ENCODE data around the gene ZNF521.

Gene ZNF521

DNA sequence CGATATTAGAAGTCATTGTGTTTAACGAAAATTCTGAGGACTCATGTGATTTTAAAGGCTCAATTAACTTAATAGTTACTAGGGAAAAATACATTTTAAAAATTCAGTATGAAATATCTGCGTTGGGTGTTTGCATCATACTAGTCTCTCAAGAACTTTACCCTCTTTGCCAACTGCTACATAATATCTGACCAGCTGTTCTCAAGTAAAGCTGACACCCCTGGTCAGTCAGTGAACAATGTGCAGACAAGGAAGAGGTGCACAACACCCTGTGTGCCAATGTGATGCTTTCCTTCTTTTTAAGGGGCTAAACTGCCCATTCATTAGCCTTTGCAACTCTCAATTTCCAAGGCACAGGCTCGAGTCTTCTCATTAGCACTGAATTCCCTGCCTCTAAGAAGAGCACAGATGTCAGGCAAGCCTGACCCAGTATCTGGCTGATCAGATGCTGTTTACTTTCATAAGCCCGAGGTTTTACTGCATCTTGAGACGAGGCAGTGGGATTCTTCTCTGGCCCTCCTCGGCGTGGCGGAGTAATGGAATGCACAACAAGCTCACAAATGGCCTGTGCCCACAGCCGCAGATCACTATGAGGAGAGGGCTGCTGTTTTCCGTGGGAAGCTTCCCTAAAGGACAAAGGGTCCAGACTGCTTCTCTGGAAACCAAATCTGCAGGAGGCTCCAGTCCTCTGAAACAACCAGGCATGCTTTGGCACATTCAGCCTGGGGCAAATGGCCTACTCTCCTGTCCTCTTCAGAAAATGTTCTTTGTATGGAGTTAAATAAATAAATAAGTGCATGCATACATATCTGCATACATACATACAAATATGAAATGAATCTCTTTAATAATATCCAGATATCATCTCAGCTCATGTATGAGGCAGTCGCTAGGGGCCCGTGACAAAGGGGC is 240.3 kb downstream of the ZNF521 start:
- Mint-ChIP-seq H3K4me1 (ENCODE audit: low read depth in 2 of 2) (no peaks in the 10 kb centered on the region), H3K36me3 (ENCODE audit: insufficient read depth) (no peaks in the 10 kb centered on the region), H3K27me3 (no peaks in the 10 kb centered on the region), H3K4me3 (no peak overlapping the region), H3K27ac (no peak overlapping the region), H3K9me3 (peaks cover 0 to 5% of the 10 kb centered on the region in 2 donors)
- ATAC-seq (replicated peaks) (no peak), DNase-seq (no peak)

DNA sequence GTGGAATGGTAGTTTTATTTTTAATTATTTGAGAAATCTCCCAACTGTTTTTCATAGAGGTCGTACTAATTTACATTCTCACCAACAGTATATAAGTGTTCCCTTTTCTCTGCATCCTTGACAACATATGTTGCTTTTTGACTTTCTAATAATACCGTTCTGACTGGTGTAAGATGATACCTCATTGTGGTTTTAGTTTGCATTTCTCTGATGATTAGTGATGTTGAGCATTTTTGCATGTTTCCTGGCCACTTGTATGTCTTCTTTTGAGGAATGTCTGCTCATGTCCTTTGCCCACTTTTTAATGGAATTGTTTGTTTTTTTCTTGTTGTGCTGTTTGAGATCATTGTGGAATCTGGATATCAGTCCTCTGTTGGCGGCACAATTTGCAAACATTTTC is 242.5 kb downstream of the ZNF521 start:
- Mint-ChIP-seq H3K9me3 (peaks cover 0 to 5% of the 10 kb centered on the region in 2 donors), H3K36me3 (ENCODE audit: insufficient read depth) (no peaks in the 10 kb centered on the region), H3K4me3 (no peak overlapping the region), H3K27ac (no peak overlapping the region), H3K4me1 (ENCODE audit: low read depth in 2 of 2) (no peaks in the 10 kb centered on the region), H3K27me3 (no peaks in the 10 kb centered on the region)
- DNase-seq (no peak), ATAC-seq (replicated peaks) (no peak)

DNA sequence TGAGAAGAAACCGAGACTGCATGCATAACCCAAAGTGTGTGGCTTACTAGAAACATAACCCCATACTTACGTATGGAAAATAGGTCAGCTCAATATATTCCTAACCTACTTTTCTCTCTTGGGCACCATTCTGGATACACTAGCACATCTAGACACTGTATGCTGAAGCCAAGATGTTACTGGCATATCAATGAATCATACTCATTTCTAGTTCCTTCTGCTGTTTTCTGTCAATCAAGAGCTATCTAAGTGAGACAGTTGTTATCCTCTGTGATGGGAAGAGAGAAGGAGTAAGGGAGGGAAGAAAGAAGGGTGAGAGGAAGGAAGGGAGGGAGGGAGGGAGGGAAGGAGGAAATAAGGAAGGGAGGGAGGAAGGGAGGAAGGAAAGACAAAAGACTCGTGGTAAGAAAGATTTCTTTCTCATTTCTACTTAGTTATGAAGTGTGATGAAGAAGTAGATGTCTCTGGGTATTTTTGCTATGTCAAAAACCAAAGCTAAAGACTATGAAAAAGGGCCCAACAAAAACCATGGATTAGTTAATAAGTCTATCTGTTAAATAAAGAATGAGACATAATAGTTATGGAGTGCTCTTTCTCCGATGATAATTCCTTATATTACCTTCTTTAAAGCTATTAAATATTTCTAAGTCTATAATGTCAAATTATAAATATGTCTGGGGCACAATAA is 248.4 kb downstream of the ZNF521 start:
- Mint-ChIP-seq H3K27me3 (no peaks in the 10 kb centered on the region), H3K36me3 (ENCODE audit: insufficient read depth) (no peaks in the 10 kb centered on the region), H3K27ac (no peak overlapping the region), H3K9me3 (no peaks in the 10 kb centered on the region), H3K4me1 (ENCODE audit: low read depth in 2 of 2) (no peaks in the 10 kb centered on the region), H3K4me3 (no peak overlapping the region)
- ATAC-seq (replicated peaks) (no peak), DNase-seq (no peak)

DNA sequence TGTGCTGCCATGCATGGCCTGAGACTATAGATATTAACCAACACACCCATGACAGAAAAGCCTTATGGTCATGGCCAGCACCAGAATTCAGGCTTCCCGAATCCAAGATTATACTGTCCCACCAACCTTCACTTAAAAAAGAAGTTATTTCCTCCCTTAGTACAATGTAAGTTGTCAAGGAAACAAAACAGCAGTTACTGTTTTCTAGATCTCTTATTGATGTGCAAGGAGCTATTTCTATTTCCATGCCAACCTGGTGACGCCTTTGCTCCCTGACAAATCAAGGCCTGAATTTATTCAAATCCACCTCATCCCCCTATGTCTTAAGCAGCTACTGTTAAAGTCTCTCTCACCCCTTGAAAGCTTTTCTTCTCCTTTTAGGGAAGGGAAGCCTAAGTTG is 249.3 kb downstream of the ZNF521 start:
- Mint-ChIP-seq H3K36me3 (ENCODE audit: insufficient read depth) (no peaks in the 10 kb centered on the region), H3K27me3 (no peaks in the 10 kb centered on the region)

DNA sequence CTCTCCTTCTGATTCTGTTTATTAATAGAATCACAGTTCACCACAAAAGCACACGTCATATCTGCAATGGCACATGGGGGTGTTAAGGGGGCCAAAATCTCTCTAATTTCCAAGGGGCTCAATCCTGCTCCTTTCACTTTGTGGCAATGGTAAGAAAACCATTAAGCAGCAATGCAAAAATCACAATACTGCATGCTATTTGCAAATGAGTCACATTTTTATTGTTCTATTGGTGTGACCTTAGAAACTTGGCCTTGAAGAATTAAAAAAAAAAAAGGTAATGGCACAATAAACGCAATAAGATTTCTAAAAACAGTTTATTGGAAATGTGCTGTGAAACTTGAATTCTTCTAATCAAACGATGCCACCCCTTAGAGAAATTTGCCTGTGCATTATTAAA is 251.5 kb downstream of the ZNF521 start:
- Mint-ChIP-seq H3K4me1 (ENCODE audit: low read depth in 2 of 2) (no peaks in the 10 kb centered on the region), H3K27ac (no peak overlapping the region), H3K4me3 (no peak overlapping the region), H3K27me3 (no peaks in the 10 kb centered on the region), H3K36me3 (ENCODE audit: insufficient read depth) (no peaks in the 10 kb centered on the region), H3K9me3 (no peaks in the 10 kb centered on the region)
- DNase-seq (no peak), ATAC-seq (replicated peaks) (no peak)

More for the DNA sequence above, 249.3 kb downstream of the ZNF521 start:
- H3K4me1 Mint-ChIP-seq (ENCODE audit: low read depth in 2 of 2) = no peaks in the 10 kb centered on the region
- no peaks in the 10 kb centered on the region for H3K9me3 Mint-ChIP-seq
- H3K4me3 Mint-ChIP-seq = no peak overlapping the region
- ATAC-seq (replicated peaks) (no peak), DNase-seq (no peak)
- no peak overlapping the region for H3K27ac Mint-ChIP-seq

DNA sequence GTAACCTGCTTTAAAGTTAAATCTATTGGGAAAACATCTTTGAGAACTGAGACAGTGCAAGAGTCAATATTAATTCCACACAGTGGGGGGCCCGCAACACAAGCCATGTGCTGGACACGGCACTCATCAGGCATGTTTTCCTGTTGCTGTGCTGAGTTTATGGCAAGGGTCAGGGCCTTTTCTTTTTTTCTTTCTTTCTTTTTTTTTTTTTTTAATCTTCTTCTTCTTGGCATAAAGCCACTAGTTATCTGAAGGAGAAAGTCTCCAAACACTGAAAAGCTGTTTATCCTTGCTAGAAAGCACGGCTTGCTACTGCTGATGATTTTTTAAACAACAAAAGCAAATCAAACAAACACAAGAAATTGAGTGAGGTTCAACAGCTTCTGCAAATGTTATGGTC is 252.1 kb downstream of the ZNF521 start:
- H3K27ac Mint-ChIP-seq = no peak overlapping the region

DNA sequence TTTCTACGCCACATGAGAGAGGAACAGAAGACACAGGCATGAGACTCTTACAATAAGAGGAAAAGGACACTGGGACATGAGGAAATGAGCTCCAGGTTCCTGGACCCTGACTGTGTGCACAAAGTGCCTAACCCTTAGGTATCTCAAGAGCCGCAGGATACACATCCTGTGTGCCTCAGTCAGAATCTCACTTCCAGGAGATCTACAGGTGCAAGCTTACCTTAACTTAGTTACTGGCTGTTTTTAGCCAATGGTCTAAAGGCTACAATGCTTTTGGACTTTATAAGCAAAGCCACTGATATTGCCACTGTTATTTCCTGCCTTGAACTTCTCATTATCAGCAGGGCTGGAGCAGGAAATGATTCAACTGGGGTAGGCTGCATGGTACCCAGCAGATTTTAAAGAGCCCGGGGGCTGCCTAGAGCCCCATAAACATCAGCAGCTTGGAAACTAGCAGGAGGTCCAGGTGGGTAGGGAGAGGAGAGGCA is 254.4 kb downstream of the ZNF521 start:
- H3K27ac Mint-ChIP-seq = no peak overlapping the region
- H3K27me3 Mint-ChIP-seq = no peaks in the 10 kb centered on the region
- DNase-seq (no peak), ATAC-seq (replicated peaks) (no peak)
- H3K4me3 Mint-ChIP-seq = no peak overlapping the region
- no peaks in the 10 kb centered on the region for H3K9me3 Mint-ChIP-seq
- H3K4me1 Mint-ChIP-seq (ENCODE audit: low read depth in 2 of 2) = no peaks in the 10 kb centered on the region
- H3K36me3 Mint-ChIP-seq (ENCODE audit: insufficient read depth) = no peaks in the 10 kb centered on the region

More for the DNA sequence above, 252.1 kb downstream of the ZNF521 start:
- no peaks in the 10 kb centered on the region for H3K36me3 Mint-ChIP-seq (ENCODE audit: insufficient read depth)
- no peak for ATAC-seq (replicated peaks)
- no peak overlapping the region for H3K4me3 Mint-ChIP-seq
- no peaks in the 10 kb centered on the region for H3K4me1 Mint-ChIP-seq (ENCODE audit: low read depth in 2 of 2)
- no peaks in the 10 kb centered on the region for H3K27me3 Mint-ChIP-seq
- no peaks in the 10 kb centered on the region for H3K9me3 Mint-ChIP-seq
- DNase-seq = no peak

DNA sequence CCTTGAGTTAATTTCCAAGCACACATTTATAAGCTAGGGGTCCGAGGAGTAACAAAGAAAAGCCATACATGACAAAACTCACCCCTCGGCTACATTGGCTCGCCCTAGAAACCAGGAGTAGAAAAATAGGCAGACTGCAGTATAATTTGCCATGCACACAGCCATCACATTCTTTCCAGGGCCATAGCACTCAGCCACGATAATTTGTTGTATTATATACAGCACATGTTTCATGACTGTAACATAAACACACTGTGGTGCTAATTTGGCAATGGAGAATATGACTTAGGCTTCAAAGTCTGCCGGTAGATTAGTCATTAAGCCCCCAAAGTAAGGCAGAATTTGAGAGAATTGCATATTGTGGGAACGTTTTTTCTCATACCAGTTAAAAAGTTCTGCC is 254.9 kb downstream of the ZNF521 start:
- H3K27ac Mint-ChIP-seq = no peak overlapping the region
- no peak overlapping the region for H3K4me3 Mint-ChIP-seq
- ATAC-seq (replicated peaks) (no peak), DNase-seq (no peak)
- no peaks in the 10 kb centered on the region for H3K27me3 Mint-ChIP-seq
- no peaks in the 10 kb centered on the region for H3K9me3 Mint-ChIP-seq
- H3K36me3 Mint-ChIP-seq (ENCODE audit: insufficient read depth) = no peaks in the 10 kb centered on the region
- no peaks in the 10 kb centered on the region for H3K4me1 Mint-ChIP-seq (ENCODE audit: low read depth in 2 of 2)

DNA sequence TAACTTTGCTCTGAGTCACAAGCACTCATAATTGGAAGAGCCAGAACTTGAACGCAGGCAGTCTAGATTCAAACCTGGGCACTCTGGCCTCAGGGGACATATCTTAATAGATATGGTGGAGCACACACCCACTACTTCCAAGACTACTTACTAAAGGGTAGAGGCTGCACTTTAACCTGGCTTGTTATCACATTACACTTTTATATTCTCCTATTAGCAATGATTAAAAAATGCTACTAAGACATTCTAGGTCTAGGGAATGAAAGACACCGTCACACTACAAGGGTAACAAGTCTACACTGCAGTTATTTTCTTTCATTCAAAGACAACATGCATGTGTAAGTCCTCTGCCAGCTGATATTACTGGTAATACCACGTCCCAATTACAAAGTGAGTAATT is 258.8 kb downstream of the ZNF521 start:
- no peak overlapping the region for H3K27ac Mint-ChIP-seq

DNA sequence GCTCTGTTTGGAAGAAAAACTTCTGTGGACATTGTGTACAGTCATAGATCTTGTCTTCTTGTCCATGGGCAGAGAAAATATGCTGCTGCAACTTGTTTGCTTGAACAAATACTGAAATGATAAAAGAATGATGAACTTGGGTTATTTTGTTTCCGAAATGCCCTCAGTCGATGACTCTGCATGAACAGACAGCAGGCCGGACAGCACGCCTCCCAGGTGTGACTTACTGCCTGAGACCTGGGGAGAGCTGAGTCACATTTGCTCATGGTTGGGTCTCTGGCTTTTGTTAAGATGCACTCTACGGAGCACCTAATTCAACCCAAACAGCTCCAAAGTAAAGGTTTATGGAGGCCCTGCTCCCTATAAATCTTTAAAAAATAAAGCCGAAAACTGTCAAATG is 262.5 kb downstream of the ZNF521 start:
- no peak for DNase-seq
- Mint-ChIP-seq H3K4me1 (ENCODE audit: low read depth in 2 of 2) (no peaks in the 10 kb centered on the region), H3K27ac (no peak overlapping the region), H3K36me3 (ENCODE audit: insufficient read depth) (no peaks in the 10 kb centered on the region), H3K9me3 (no peaks in the 10 kb centered on the region), H3K4me3 (no peak overlapping the region), H3K27me3 (no peaks in the 10 kb centered on the region)
- ATAC-seq (replicated peaks) = no peak

More for the DNA sequence above, 258.8 kb downstream of the ZNF521 start:
- H3K36me3 Mint-ChIP-seq (ENCODE audit: insufficient read depth) = no peaks in the 10 kb centered on the region
- H3K9me3 Mint-ChIP-seq = no peaks in the 10 kb centered on the region
- no peak for DNase-seq
- ATAC-seq (replicated peaks) = no peak
- no peaks in the 10 kb centered on the region for H3K27me3 Mint-ChIP-seq
- no peaks in the 10 kb centered on the region for H3K4me1 Mint-ChIP-seq (ENCODE audit: low read depth in 2 of 2)
- H3K4me3 Mint-ChIP-seq = no peak overlapping the region

DNA sequence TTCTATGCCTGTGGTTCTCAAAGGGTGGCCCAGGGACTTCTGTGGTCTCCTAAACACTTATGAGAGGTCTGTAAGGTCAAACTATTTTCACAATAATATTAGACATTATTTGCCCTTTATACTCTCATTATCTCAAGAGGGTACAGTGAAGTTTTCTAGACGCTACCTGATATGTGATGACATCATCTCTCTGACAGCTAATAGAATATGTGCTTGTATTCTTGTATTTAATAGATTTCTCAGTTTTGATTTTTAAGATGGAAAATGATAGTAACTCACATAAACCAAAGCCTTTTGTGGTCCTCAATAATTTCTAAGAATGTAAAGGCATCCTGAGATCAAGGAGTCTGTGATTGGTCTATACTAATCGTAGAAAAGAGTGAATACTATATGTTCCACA is 265.1 kb downstream of the ZNF521 start:
- no peak for DNase-seq
- ATAC-seq (replicated peaks) = no peak
- Mint-ChIP-seq H3K27me3 (no peaks in the 10 kb centered on the region), H3K4me3 (no peak overlapping the region), H3K27ac (no peak overlapping the region), H3K4me1 (ENCODE audit: low read depth in 2 of 2) (no peaks in the 10 kb centered on the region), H3K36me3 (ENCODE audit: insufficient read depth) (no peaks in the 10 kb centered on the region), H3K9me3 (no peaks in the 10 kb centered on the region)

DNA sequence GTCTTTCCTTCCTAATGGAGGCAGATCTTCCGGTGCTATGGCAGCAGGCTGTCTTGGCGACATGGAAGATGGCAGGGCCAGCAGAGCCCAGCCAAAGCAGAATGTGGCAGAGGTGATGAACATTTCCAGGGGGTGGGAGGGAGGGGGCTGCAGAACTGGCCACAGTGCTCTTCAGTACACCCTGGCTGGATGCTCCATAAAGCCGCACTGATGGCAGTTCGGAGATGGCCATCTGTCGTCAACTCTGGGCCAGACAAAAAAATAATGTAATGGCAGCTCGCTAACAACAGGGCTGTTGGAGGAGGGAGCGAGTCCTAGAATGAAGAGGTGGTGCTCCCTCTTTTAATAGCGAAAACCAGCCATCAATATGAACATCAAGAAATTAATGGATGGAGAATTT is 271.0 kb downstream of the ZNF521 start:
- Mint-ChIP-seq H3K27me3 (no peaks in the 10 kb centered on the region), H3K36me3 (ENCODE audit: insufficient read depth) (no peaks in the 10 kb centered on the region), H3K9me3 (no peaks in the 10 kb centered on the region), H3K4me3 (no peak overlapping the region), H3K27ac (no peak overlapping the region), H3K4me1 (ENCODE audit: low read depth in 2 of 2) (no peaks in the 10 kb centered on the region)
- no peak for ATAC-seq (replicated peaks)
- DNase-seq = no peak

DNA sequence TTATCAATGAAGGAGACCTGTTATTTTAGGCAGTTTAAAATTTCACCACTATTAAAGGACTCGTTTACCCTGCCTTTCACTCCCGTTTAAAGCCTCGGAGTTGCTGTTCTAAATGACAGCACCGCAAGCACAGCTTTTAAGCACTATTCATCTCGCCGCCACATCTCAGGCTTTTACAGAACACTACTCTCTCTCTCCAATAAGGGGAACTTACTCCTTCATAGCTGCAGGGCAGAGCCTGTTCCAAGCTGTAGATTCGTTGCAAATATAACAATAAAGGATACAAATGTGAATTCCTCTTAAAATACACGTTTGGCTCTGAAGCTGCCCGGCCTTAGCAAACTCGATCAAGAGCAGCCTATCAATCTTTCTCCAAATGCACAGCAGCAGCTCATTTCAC is 271.8 kb downstream of the ZNF521 start:
- no peak for DNase-seq
- Mint-ChIP-seq H3K36me3 (ENCODE audit: insufficient read depth) (no peaks in the 10 kb centered on the region), H3K4me1 (ENCODE audit: low read depth in 2 of 2) (no peaks in the 10 kb centered on the region), H3K9me3 (no peaks in the 10 kb centered on the region), H3K4me3 (no peak overlapping the region), H3K27ac (no peak overlapping the region), H3K27me3 (no peaks in the 10 kb centered on the region)
- no peak for ATAC-seq (replicated peaks)
